Uterus (tissue), 2 donors: ENCODE data around the gene ZNF407.

ENCODE experiments used
- CTCF ChIP-seq, 4 experiments: fragments of 200-600 bp in 2 of 4; fragments of 450-650 bp in 2 of 4; sonication (generic) in 2 of 4; IDR thresholded peaks; one replicate each; pipeline ENCODE4 v1.5.1; 2016 to 2019; ENCODE audit warnings: antibody characterized with exemption in 4 of 4, mild to moderate bottlenecking in 2 of 4, moderate library complexity in 1 of 4
- POLR2A ChIP-seq, 2 donors: fragments of 450-650 bp; IDR thresholded peaks; one replicate each; pipeline ENCODE4 v1.6.1; 2016; ENCODE audit warnings: antibody characterized with exemption in 2 of 2, mild to moderate bottlenecking in 1 of 2, moderate library complexity in 1 of 2

- TF ChIP-seq CTCF (IDR thresholded peaks at IDR 0.05) (no peak), POLR2A (IDR thresholded peaks at IDR 0.05) (no peak)
These were observed 437.3 kb downstream of the ZNF407 start for GRCh38 chr18:75034937-75035336.
